Right lobe of liver (tissue), 6 donors: ENCODE measurements around the gene TMEM270. TPM values are rescaled to one million over a fixed set of nuclear protein-coding genes. Genes with fewer than 3 reads are reported as not detected.

Experiments used
- ATAC-seq, 4 donors: fragments of 200-7000 bp; cut with Tn5 transposase; one replicate each; pipeline ENCODE4 v1.9.1; 2020; ENCODE audit warnings: mild to moderate bottlenecking in 4 of 4, moderate library complexity in 4 of 4
- DNase-seq, 3 donors: peaks; one replicate each; pipeline ENCODE4 v3.0.0-alpha.2; 2020
- H3K27ac ChIP-seq, 3 donors: fragments of 200-600 bp; one replicate each; pipeline ENCODE4 v1.8.0; 2022
- H3K27me3 ChIP-seq, 2 donors: fragments of 200-600 bp; one replicate each; pipeline ENCODE4 v1.8.0; 2022
- H3K36me3 ChIP-seq, 4 donors: fragments of 200-600 bp; sonication (generic) in 1 of 4; one replicate each; pipeline versions ENCODE4 v1.5.1 to v1.8.0; 2017 to 2022; ENCODE audit warnings: control low read depth in 1 of 4
- H3K4me1 ChIP-seq, 4 donors: fragments of 200-600 bp; sonication (generic) in 1 of 4; one replicate each; pipeline versions ENCODE4 v1.5.1 to v1.8.0; 2017 to 2022; ENCODE audit warnings: control low read depth in 1 of 4
- H3K4me3 ChIP-seq, 3 donors: fragments of 200-600 bp; one replicate each; pipeline ENCODE4 v1.8.0; 2022
- H3K9me3 ChIP-seq, 4 donors: fragments of 200-600 bp; sonication (generic) in 1 of 4; one replicate each; pipeline versions ENCODE4 v1.5.1 to v1.8.0; 2017 to 2022; ENCODE audit warnings: control low read depth in 1 of 4
- POLR2A ChIP-seq: fragments of 450-650 bp; IDR thresholded peaks from one replicate; pipeline ENCODE4 v1.6.1; 2017; ENCODE audit warnings: antibody characterized with exemption, mild to moderate bottlenecking
- WGBS: methylation state at CpG from one replicate; pipeline ENCODE4 v1.1.6; 2018; ENCODE audit warnings: low coverage, low lambda C conversion rate; ENCODE audit not compliant: insufficient coverage; ENCODE audit errors: missing lambda C conversion rate; 5-methylcytosine and 5-hydroxymethylcytosine counted together
- intact Hi-C, 2 donors: fragments of 100-400 bp; cut with DNase I; formaldehyde crosslinking; loops; one replicate each; pipeline versions ENCODE4 v1.11.2 to v1.14.1; 2022
- total RNA-seq, 6 experiments: library from RNA; depleted of rRNA in 2 of 6; stranded (reverse); fragments of >200 nt in 2 of 6; fragmentation: NEBNext Ultra II Directional in 3 of 6; extraction: Animal tissue kit (Norgen Biotek cat#: 25700) in 3 of 6; gene quantifications; one replicate each; pipeline versions ENCODE4 v1.1.0 to v1.2.4, GENCODE V29; 2016 to 2023
- TF ChIP-seq, protein P1 (sequence below), 4 donors: fragments of 200-600 bp in 3 of 4; fragments of 450-650 bp in 1 of 4; IDR thresholded peaks; one replicate each; pipeline versions ENCODE4 v1.5.1 to v1.8.0; 2016 to 2022; ENCODE audit warnings: antibody characterized with exemption in 4 of 4, mild to moderate bottlenecking in 2 of 4
- donor health status: DM: no; HTN: yes; CAD: no.
- donor health status: DM: no; HTN: no; CAD: no.
- donor health status: DM: no; HTN: no; CAD: no.
- donor health status: DM: no; HTN: yes; CAD: no.
- donor health status: DM: no; HTN: yes; CAD: no.

Gene TMEM270
- total RNA-seq, 6 experiments from 2014 or later: not detected

DNA sequence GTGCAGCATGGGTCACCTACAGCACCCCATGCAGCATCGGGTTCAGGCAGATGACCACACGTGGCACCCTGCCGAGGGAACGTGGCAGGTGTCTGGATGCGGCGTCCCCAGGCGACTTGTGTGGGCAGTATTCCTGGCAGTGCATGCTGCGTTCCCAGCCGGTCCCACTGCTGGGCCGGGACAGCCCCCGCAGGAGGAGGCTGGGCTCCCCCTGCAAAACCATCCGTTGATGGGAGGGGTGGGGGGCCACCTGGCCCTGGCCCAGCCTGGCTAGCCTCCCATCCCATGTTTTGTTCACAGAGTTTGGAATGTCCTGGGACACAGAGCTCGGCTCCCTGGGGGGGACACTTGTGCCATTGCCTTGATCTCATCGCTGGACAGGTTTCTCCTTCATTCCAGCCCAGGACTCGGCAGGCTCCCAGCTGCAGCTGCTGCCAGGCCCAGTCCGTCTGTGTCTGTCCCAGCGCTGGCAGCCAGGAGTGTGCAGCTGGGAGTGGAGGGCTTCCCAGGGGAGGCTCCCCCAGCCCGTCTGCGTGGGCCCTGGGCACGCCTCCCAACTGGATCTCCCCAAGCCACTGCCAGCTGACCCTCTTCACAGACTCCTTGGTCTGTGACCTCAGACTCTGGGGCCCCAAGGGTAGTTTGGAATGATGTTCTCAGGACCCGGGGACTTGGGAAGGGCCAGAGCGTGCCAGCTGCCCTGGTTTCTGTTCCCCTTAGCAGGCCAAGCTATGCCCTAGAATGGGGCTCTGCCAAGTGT, 32.6 kb downstream of the TMEM270 start:
- intact Hi-C loops: no loop called here

DNA sequence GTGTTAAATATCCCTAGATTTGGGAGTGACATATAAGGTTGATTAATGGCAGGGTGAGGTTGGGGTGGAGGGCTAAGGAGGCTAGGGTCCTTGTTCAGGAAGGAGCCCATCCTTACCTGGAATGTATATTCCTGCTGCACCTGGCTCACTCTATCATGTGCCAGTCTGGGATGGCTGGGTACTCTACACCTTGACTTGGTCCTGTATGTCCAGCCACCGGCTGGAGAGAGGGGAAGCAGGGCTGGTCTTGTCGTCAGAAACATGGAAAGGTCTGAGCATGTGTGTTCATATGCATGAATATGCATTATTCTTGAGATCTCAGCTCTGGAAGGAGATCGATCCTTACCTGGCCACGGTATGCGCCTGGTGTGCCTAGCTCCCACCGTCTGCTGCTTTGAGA, 33.2 kb downstream of the TMEM270 start:
- no peak overlapping the region for H3K27ac ChIP-seq
- TF ChIP-seq POLR2A: no peak
- TF ChIP-seq, protein P1, sequence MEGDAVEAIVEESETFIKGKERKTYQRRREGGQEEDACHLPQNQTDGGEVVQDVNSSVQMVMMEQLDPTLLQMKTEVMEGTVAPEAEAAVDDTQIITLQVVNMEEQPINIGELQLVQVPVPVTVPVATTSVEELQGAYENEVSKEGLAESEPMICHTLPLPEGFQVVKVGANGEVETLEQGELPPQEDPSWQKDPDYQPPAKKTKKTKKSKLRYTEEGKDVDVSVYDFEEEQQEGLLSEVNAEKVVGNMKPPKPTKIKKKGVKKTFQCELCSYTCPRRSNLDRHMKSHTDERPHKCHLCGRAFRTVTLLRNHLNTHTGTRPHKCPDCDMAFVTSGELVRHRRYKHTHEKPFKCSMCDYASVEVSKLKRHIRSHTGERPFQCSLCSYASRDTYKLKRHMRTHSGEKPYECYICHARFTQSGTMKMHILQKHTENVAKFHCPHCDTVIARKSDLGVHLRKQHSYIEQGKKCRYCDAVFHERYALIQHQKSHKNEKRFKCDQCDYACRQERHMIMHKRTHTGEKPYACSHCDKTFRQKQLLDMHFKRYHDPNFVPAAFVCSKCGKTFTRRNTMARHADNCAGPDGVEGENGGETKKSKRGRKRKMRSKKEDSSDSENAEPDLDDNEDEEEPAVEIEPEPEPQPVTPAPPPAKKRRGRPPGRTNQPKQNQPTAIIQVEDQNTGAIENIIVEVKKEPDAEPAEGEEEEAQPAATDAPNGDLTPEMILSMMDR (IDR thresholded peaks at IDR 0.05): no peak
- 94% methylated on average over 4 of the region's 6 CpGs for WGBS

More for the DNA sequence above, 32.6 kb downstream of the TMEM270 start:
- ATAC-seq (no peak), DNase-seq (no peak)
- no peak overlapping the region for H3K27ac ChIP-seq
- no peaks in the 10 kb centered on the region for H3K27me3 ChIP-seq
- H3K36me3 ChIP-seq: no peaks in the 10 kb centered on the region
- no peaks in the 10 kb centered on the region for H3K4me1 ChIP-seq
- no peaks in the 10 kb centered on the region for H3K9me3 ChIP-seq
- WGBS: 67% methylated on average over 3 of the region's 22 CpGs
- no peak overlapping the region for H3K4me3 ChIP-seq
- no peak for TF ChIP-seq POLR2A
- TF ChIP-seq, protein P1 (IDR thresholded peaks at IDR 0.05): no peak

DNA sequence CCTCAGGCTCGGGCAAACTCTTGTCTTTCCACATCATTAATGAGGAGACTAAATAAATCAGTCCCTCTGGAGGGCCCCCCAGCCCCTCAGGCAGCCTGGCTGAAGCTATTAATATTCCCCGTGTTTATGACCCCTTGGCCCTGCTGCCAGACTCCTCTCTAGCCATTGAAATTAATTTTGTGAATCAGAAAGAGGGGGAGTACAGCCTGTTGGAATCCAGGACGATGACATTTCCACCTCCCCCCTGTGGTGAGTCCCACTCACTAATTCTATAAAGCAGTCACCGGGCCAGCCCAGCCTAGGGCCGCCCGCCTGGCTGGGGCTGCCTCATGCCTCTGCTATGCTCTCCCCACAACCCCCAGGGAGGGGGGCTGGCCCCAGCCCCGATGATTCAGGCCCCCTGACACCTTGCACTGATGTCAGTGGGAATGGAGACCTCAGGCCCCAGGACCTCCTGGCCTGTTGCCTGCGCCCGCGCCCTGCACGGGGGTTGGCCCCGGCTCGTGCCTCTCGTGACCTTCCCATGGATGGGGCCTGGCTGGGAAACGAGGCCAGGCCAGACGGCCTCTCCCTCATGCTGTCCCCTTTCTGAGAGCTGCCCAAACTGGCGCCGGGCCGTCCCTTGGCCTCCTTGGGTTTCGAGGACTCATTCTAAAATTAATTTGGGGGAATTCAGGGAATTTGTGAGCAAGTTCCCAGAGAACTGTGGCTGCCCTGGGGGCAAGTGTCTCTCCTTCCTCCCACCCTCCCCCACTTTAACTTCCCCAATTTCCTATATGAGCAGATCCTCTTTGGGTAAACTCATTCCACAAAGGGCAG, 34.0 kb downstream of the TMEM270 start:
- 63% methylated on average over 2 of the region's 20 CpGs for WGBS
- intact Hi-C loops: no loop called here
- ATAC-seq: peak; percentile 22 to 69 (median 40)
- no peaks in the 10 kb centered on the region for H3K4me1 ChIP-seq
- H3K36me3 ChIP-seq: no peaks in the 10 kb centered on the region
- no peaks in the 10 kb centered on the region for H3K9me3 ChIP-seq
- H3K4me3 ChIP-seq: no peak overlapping the region
- H3K27ac ChIP-seq: no peak overlapping the region
- DNase-seq: no peak
- H3K27me3 ChIP-seq: no peaks in the 10 kb centered on the region
- no peak for TF ChIP-seq POLR2A
- TF ChIP-seq, protein P1 (IDR thresholded peaks at IDR 0.05): no peak

More for the DNA sequence above, 33.2 kb downstream of the TMEM270 start:
- Histone ChIP-seq H3K27me3 (no peaks in the 10 kb centered on the region), H3K4me3 (no peak overlapping the region), H3K36me3 (no peaks in the 10 kb centered on the region), H3K4me1 (no peaks in the 10 kb centered on the region), H3K9me3 (no peaks in the 10 kb centered on the region)
- ATAC-seq (no peak), DNase-seq (no peak)
- intact Hi-C loops: no loop called here

DNA sequence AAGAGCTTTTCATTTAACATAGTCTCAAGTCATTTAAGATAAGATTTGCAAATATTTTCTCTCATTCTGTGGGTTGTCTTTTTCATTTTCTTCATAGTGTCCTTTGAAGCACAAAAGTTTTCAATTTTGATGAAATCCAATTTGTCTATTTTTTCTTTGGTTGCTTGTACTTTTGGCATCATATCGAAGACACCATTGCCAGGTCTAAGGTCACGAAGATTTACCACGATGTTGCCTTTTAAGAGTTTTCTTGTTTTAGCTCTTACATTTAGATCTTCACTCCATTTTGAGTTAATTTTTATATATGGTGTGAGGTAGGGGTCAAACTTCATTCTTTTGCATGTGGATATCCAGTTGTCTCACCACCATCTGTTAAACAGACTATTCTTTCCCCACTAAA, 34.7 kb downstream of the TMEM270 start:
- Histone ChIP-seq H3K4me1 (no peaks in the 10 kb centered on the region), H3K4me3 (no peak overlapping the region), H3K27ac (no peak overlapping the region), H3K27me3 (no peaks in the 10 kb centered on the region), H3K9me3 (no peaks in the 10 kb centered on the region), H3K36me3 (no peaks in the 10 kb centered on the region)
- no peak for DNase-seq
- intact Hi-C loops: no loop called here
- WGBS: 75% methylated on average over 3 of the region's 3 CpGs
- ATAC-seq: no peak
- no peak for TF ChIP-seq POLR2A

DNA sequence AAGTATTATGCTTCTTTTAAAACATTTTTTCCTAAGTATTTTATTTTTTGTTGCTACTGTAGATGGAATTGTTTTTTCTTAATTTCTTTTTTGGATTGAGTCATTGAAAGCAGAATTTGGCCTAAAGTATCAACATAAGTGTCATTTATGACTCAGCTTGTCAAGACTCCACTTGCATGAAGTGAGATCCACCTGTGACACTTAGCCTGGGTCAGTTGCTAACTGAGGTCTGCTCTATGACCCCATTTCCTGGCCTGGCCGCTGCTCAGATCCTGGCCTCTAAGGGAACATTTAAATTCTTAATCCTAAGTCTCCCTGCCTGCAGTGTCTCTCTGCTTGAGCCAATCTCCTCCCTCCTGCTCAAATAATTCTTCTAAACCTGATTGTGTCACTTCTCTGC, 35.5 kb downstream of the TMEM270 start:
- intact Hi-C loops: no loop called here
- H3K9me3 ChIP-seq: no peaks in the 10 kb centered on the region
- ATAC-seq: no peak
- 75% methylated on average over 1 of the region's 1 CpG for whole genome bisulfite sequencing
- H3K4me1 ChIP-seq: no peaks in the 10 kb centered on the region
- TF ChIP-seq, protein P1 (IDR thresholded peaks at IDR 0.05): no peak
- TF ChIP-seq POLR2A: no peak
- H3K27ac ChIP-seq: no peak overlapping the region
- no peaks in the 10 kb centered on the region for H3K36me3 ChIP-seq
- no peak overlapping the region for H3K4me3 ChIP-seq
- DNase-seq: no peak
- no peaks in the 10 kb centered on the region for H3K27me3 ChIP-seq
